GM23338 (cell line): Measurements from ENCODE around the gene CLEC4E. TPM values are rescaled to one million over a fixed set of nuclear protein-coding genes. Genes with fewer than 3 reads are reported as not detected.

Experiments used
- ATAC-seq: fragments of 200-7000 bp; cut with Tn5 transposase; 3 replicates; pipeline ENCODE4 v1.9.1; 2020
- DNase-seq: peaks from one replicate; pipeline ENCODE4 v3.0.0-alpha.2; 2015; ENCODE audit warnings: low spot score
- H2AFZ ChIP-seq: fragments of 200-600 bp; sonication (generic); 2 replicates; pipeline ENCODE4 v1.8.0; 2016; ENCODE audit warnings: antibody characterized with exemption, mild to moderate bottlenecking, moderate library complexity
- H3F3A ChIP-seq: fragments of 200-600 bp; sonication (generic); replicated peaks from 2 replicates; pipeline ENCODE4 v1.8.0; 2017; ENCODE audit warnings: antibody characterized with exemption, mixed run types, low read depth
- H3K27ac ChIP-seq: fragments of 200-600 bp; sonication (generic); 2 replicates; pipeline ENCODE4 v1.6.1; 2016; ENCODE audit warnings: low read depth
- H3K27me3 ChIP-seq: fragments of 200-600 bp; sonication (generic); 2 replicates; pipeline ENCODE4 v1.8.0; 2016; ENCODE audit warnings: mild to moderate bottlenecking, mixed run types, moderate library complexity; ENCODE audit not compliant: insufficient read depth
- H3K36me3 ChIP-seq: fragments of 200-600 bp; sonication (generic); 2 replicates; pipeline ENCODE4 v1.8.0; 2016; ENCODE audit warnings: mild to moderate bottlenecking; ENCODE audit not compliant: insufficient read depth
- H3K4me1 ChIP-seq: fragments of 200-600 bp; sonication (generic); 2 replicates; pipeline ENCODE4 v1.8.0; 2016; ENCODE audit warnings: mild to moderate bottlenecking, moderate library complexity; ENCODE audit not compliant: insufficient read depth
- H3K4me2 ChIP-seq: fragments of 200-600 bp; sonication (generic); 2 replicates; pipeline ENCODE4 v1.7.1; 2017; ENCODE audit warnings: mixed run types
- H3K4me3 ChIP-seq: fragments of 200-600 bp; sonication (generic); 2 replicates; pipeline ENCODE4 v1.6.1; 2016; ENCODE audit warnings: mixed run types
- H3K79me2 ChIP-seq: fragments of 200-600 bp; sonication (generic); replicated peaks from 2 replicates; pipeline ENCODE4 v1.8.0; 2017; ENCODE audit warnings: mild to moderate bottlenecking; ENCODE audit not compliant: insufficient read depth
- H3K9me2 ChIP-seq: fragments of 200-600 bp; sonication (generic); 2 replicates; pipeline ENCODE4 v1.8.0; 2017; ENCODE audit not compliant: insufficient read depth
- H4K20me1 ChIP-seq: fragments of 200-600 bp; sonication (generic); replicated peaks from 2 replicates; pipeline ENCODE4 v1.8.0; 2017; ENCODE audit warnings: mild to moderate bottlenecking; ENCODE audit not compliant: insufficient read depth
- H3K27ac Mint-ChIP-seq: 2 replicates; pipeline ENCODE4 v1.8.0; 2020; ENCODE audit warnings: inconsistent platforms, mild to moderate bottlenecking, moderate library complexity, mixed read lengths
- H3K27me3 Mint-ChIP-seq: 3 replicates; pipeline ENCODE4 v1.8.0; 2022; ENCODE audit warnings: low read depth, mild to moderate bottlenecking, moderate library complexity, mixed read lengths, inconsistent platforms; ENCODE audit not compliant: insufficient read depth, poor library complexity
- H3K36me3 Mint-ChIP-seq: 3 replicates; pipeline ENCODE4 v1.8.0; 2021; ENCODE audit warnings: low read depth, mild to moderate bottlenecking, inconsistent platforms, moderate library complexity, mixed read lengths
- H3K4me1 Mint-ChIP-seq: 3 replicates; pipeline ENCODE4 v1.8.0; 2020; ENCODE audit warnings: mild to moderate bottlenecking, inconsistent platforms, mixed read lengths
- H3K4me3 Mint-ChIP-seq: 3 replicates; pipeline ENCODE4 v1.8.0; 2021; ENCODE audit warnings: moderate library complexity, mild to moderate bottlenecking, inconsistent platforms, mixed read lengths
- H3K9me3 Mint-ChIP-seq: 3 replicates; pipeline ENCODE4 v1.8.0; 2020; ENCODE audit warnings: moderate library complexity, mild to moderate bottlenecking, inconsistent platforms, mixed read lengths
- CREB1 ChIP-seq: fragments of 250-450 bp; sonication (Bioruptor Pico); IDR thresholded peaks from 2 replicates; pipeline ENCODE4 v1.5.0; 2020; ENCODE audit warnings: low read depth, mild to moderate bottlenecking, moderate library complexity
- ETS1 ChIP-seq: IDR thresholded peaks from 2 replicates; pipeline ENCODE4 v1.6.1; 2016; ENCODE audit warnings: antibody characterized with exemption
- EZH2 ChIP-seq: fragments of 200-600 bp; sonication (generic); IDR thresholded peaks from one replicate; pipeline ENCODE4 v1.8.0; 2017; ENCODE audit warnings: antibody characterized with exemption, mild to moderate bottlenecking, low read depth; ENCODE audit not compliant: unreplicated experiment
- EZH2phosphoT487 ChIP-seq: fragments of 200-600 bp; sonication (generic); IDR thresholded peaks from one replicate; pipeline ENCODE4 v1.8.1; 2018; ENCODE audit warnings: antibody characterized with exemption; ENCODE audit not compliant: unreplicated experiment
- JUNB ChIP-seq: IDR thresholded peaks from one replicate; pipeline ENCODE4 v1.6.1; 2016; ENCODE audit warnings: antibody characterized with exemption; ENCODE audit not compliant: unreplicated experiment
- NANOG ChIP-seq: IDR thresholded peaks from 2 replicates; pipeline ENCODE4 v1.6.1; 2016; ENCODE audit warnings: antibody characterized with exemption, borderline replicate concordance
- POLR2AphosphoS5 ChIP-seq: IDR thresholded peaks from 2 replicates; pipeline ENCODE4 v1.6.1; 2016; ENCODE audit warnings: antibody characterized with exemption, low read depth
- STAT1 ChIP-seq: IDR thresholded peaks from one replicate; pipeline ENCODE4 v1.6.1; 2016; ENCODE audit warnings: antibody characterized with exemption; ENCODE audit not compliant: unreplicated experiment
- ZNF114 ChIP-seq: fragments of 250-450 bp; sonication (Bioruptor Pico); IDR thresholded peaks from 2 replicates; pipeline ENCODE4 v1.5.0; 2020; ENCODE audit warnings: mild to moderate bottlenecking, moderate library complexity
- ZNF331 ChIP-seq: fragments of 250-450 bp; sonication (Bioruptor Pico); IDR thresholded peaks from 2 replicates; pipeline ENCODE4 v1.5.0; 2020; ENCODE audit warnings: low read depth, mild to moderate bottlenecking, moderate library complexity
- polyA plus RNA-seq: library from polyadenylated mRNA; unstranded; fragments of >200 nt; fragmentation: Nextera tagmentation; extraction: Ambion mirVana; gene quantifications from 2 replicates; pipeline ENCODE4 v1.2.1, GENCODE V29; 2016
- total RNA-seq: library from RNA; depleted of rRNA; stranded (reverse); fragments of >200 nt; shearing (Covaris generic); gene quantifications from 2 replicates; pipeline ENCODE4 v1.2.3, GENCODE V29; 2014
- TF ChIP-seq, protein P1 (sequence below), 2 experiments: fragments of 200-600 bp in 1 of 2; sonication (generic) in 1 of 2; conservative IDR thresholded peaks; 2 replicates each; pipeline versions ENCODE4 v1.5.1 to v1.6.1; 2016 to 2017; ENCODE audit warnings: antibody characterized with exemption in 2 of 2, low read depth in 2 of 2, mild to moderate bottlenecking in 2 of 2, moderate library complexity in 1 of 2
- TF ChIP-seq, protein P2 (sequence below): fragments of 250-450 bp; sonication (Bioruptor Pico); IDR thresholded peaks from 2 replicates; pipeline ENCODE4 v1.5.0; 2020; ENCODE audit warnings: mild to moderate bottlenecking, moderate library complexity

The CLEC4E gene
- total and polyA plus RNA-seq, 2 experiments from 2014 or later: not detected

- H3K4me2 ChIP-seq: no peak overlapping the region
- Mint-ChIP-seq H3K4me3 (no peak overlapping the region), H3K4me1 (peaks cover 24% of the 10 kb centered on the region), H3K27me3 (no peaks in the 10 kb centered on the region), H3K36me3 (no peaks in the 10 kb centered on the region; the same call in 2 of the 3 replicates), H3K27ac (no peak overlapping the region), H3K9me3 (no peaks in the 10 kb centered on the region)
- TF ChIP-seq EZH2phosphoT487: no peak
- TF ChIP-seq, protein P1, sequence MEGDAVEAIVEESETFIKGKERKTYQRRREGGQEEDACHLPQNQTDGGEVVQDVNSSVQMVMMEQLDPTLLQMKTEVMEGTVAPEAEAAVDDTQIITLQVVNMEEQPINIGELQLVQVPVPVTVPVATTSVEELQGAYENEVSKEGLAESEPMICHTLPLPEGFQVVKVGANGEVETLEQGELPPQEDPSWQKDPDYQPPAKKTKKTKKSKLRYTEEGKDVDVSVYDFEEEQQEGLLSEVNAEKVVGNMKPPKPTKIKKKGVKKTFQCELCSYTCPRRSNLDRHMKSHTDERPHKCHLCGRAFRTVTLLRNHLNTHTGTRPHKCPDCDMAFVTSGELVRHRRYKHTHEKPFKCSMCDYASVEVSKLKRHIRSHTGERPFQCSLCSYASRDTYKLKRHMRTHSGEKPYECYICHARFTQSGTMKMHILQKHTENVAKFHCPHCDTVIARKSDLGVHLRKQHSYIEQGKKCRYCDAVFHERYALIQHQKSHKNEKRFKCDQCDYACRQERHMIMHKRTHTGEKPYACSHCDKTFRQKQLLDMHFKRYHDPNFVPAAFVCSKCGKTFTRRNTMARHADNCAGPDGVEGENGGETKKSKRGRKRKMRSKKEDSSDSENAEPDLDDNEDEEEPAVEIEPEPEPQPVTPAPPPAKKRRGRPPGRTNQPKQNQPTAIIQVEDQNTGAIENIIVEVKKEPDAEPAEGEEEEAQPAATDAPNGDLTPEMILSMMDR (conservative IDR thresholded peaks at IDR 0.05; ENCODE audit: low read depth in 2 of 2): no peak
- no peak for TF ChIP-seq ZNF331 (CRISPR knock-in tag)
- TF ChIP-seq NANOG: no peak
- no peak for TF ChIP-seq CREB1 (CRISPR knock-in tag)
- no peak for TF ChIP-seq POLR2AphosphoS5
- TF ChIP-seq JUNB: no peak
- no peak for TF ChIP-seq ZNF114 (CRISPR knock-in tag)
- TF ChIP-seq STAT1: no peak
- TF ChIP-seq, protein P2, sequence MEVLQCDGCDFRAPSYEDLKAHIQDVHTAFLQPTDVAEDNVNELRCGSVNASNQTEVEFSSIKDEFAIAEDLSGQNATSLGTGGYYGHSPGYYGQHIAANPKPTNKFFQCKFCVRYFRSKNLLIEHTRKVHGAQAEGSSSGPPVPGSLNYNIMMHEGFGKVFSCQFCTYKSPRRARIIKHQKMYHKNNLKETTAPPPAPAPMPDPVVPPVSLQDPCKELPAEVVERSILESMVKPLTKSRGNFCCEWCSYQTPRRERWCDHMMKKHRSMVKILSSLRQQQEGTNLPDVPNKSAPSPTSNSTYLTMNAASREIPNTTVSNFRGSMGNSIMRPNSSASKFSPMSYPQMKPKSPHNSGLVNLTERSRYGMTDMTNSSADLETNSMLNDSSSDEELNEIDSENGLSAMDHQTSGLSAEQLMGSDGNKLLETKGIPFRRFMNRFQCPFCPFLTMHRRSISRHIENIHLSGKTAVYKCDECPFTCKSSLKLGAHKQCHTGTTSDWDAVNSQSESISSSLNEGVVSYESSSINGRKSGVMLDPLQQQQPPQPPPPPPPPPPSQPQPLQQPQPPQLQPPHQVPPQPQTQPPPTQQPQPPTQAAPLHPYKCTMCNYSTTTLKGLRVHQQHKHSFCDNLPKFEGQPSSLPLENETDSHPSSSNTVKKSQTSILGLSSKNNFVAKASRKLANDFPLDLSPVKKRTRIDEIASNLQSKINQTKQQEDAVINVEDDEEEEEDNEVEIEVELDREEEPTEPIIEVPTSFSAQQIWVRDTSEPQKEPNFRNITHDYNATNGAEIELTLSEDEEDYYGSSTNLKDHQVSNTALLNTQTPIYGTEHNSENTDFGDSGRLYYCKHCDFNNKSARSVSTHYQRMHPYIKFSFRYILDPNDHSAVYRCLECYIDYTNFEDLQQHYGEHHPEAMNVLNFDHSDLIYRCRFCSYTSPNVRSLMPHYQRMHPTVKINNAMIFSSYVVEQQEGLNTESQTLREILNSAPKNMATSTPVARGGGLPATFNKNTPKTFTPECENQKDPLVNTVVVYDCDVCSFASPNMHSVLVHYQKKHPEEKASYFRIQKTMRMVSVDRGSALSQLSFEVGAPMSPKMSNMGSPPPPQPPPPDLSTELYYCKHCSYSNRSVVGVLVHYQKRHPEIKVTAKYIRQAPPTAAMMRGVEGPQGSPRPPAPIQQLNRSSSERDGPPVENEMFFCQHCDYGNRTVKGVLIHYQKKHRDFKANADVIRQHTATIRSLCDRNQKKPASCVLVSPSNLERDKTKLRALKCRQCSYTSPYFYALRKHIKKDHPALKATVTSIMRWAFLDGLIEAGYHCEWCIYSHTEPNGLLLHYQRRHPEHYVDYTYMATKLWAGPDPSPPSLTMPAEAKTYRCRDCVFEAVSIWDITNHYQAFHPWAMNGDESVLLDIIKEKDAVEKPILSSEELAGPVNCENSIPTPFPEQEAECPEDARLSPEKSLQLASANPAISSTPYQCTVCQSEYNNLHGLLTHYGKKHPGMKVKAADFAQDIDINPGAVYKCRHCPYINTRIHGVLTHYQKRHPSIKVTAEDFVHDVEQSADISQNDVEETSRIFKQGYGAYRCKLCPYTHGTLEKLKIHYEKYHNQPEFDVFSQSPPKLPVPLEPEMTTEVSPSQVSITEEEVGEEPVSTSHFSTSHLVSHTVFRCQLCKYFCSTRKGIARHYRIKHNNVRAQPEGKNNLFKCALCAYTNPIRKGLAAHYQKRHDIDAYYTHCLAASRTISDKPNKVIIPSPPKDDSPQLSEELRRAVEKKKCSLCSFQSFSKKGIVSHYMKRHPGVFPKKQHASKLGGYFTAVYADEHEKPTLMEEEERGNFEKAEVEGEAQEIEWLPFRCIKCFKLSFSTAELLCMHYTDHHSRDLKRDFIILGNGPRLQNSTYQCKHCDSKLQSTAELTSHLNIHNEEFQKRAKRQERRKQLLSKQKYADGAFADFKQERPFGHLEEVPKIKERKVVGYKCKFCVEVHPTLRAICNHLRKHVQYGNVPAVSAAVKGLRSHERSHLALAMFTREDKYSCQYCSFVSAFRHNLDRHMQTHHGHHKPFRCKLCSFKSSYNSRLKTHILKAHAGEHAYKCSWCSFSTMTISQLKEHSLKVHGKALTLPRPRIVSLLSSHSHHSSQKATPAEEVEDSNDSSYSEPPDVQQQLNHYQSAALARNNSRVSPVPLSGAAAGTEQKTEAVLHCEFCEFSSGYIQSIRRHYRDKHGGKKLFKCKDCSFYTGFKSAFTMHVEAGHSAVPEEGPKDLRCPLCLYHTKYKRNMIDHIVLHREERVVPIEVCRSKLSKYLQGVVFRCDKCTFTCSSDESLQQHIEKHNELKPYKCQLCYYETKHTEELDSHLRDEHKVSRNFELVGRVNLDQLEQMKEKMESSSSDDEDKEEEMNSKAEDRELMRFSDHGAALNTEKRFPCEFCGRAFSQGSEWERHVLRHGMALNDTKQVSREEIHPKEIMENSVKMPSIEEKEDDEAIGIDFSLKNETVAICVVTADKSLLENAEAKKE (CRISPR knock-in tag): no peak
- TF ChIP-seq EZH2: no peak
- TF ChIP-seq ETS1: no peak
- H2AFZ ChIP-seq: peak overlapping the region; percentile 88; the same call in 1 of the 2 replicates
- H3K36me3 ChIP-seq: no peaks in the 10 kb centered on the region
- no peak overlapping the region for H3K4me3 ChIP-seq
- no peaks in the 10 kb centered on the region for H3K27me3 ChIP-seq
- no peaks in the 10 kb centered on the region for H3F3A ChIP-seq
- ATAC-seq (no peak), DNase-seq (no peak)
- H3K4me1 ChIP-seq: peaks cover 10% of the 10 kb centered on the region
- H3K9me2 ChIP-seq: 0 out of 2 replicates have a peak, but pooled peaks cover under 1% of the 10 kb centered on the region
- H3K79me2 ChIP-seq: no peaks in the 10 kb centered on the region
- H4K20me1 ChIP-seq: no peaks in the 10 kb centered on the region
- H3K27ac ChIP-seq: no peak overlapping the region
These were observed 33.1 kb downstream of the CLEC4E start for GRCh38 chr12:8507596-8507995.
